Measurements from ENCODE around the gene LASP1.

LASP1 gene

GRCh38 chr17:38867179-38867967 lies 2.5 kb upstream of the LASP1 start:
- no peaks in the 10 kb centered on the region for H3K27me3 ChIP-seq (ENCODE audit: insufficient read depth, poor library complexity, severe bottlenecking)
- peak in 1 of 2 experiments; percentile 64 for DNase-seq (ENCODE audit: low read depth in 1 of 2, low spot score in 1 of 2)
- TF ChIP-seq, protein P1, sequence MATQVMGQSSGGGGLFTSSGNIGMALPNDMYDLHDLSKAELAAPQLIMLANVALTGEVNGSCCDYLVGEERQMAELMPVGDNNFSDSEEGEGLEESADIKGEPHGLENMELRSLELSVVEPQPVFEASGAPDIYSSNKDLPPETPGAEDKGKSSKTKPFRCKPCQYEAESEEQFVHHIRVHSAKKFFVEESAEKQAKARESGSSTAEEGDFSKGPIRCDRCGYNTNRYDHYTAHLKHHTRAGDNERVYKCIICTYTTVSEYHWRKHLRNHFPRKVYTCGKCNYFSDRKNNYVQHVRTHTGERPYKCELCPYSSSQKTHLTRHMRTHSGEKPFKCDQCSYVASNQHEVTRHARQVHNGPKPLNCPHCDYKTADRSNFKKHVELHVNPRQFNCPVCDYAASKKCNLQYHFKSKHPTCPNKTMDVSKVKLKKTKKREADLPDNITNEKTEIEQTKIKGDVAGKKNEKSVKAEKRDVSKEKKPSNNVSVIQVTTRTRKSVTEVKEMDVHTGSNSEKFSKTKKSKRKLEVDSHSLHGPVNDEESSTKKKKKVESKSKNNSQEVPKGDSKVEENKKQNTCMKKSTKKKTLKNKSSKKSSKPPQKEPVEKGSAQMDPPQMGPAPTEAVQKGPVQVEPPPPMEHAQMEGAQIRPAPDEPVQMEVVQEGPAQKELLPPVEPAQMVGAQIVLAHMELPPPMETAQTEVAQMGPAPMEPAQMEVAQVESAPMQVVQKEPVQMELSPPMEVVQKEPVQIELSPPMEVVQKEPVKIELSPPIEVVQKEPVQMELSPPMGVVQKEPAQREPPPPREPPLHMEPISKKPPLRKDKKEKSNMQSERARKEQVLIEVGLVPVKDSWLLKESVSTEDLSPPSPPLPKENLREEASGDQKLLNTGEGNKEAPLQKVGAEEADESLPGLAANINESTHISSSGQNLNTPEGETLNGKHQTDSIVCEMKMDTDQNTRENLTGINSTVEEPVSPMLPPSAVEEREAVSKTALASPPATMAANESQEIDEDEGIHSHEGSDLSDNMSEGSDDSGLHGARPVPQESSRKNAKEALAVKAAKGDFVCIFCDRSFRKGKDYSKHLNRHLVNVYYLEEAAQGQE (IDR thresholded peaks at IDR 0.05; ENCODE audit: insufficient replicate concordance, low read depth) = no peak
- TF ChIP-seq SPI1 (IDR thresholded peaks at IDR 0.05; ENCODE audit: borderline replicate concordance, low read depth) (no peak), POLR2AphosphoS5 (IDR thresholded peaks at IDR 0.05; ENCODE audit: low read depth) (no peak), GABPA (IDR thresholded peaks at IDR 0.05; ENCODE audit: low read depth) (no peak), CTCF (IDR thresholded peaks at IDR 0.05; ENCODE audit: insufficient read depth, low read length) (no peak)
- H3K4me3 ChIP-seq (replicated peaks; ENCODE audit: insufficient read depth, low read length) = peak overlapping the region; percentile 94
- H3K27ac ChIP-seq (replicated peaks) = peak overlapping the region; percentile 89; the same call in 1 of the 2 replicates

- TF ChIP-seq, protein P1 (IDR thresholded peaks at IDR 0.05; ENCODE audit: insufficient replicate concordance, low read depth) = peak; percentile 37
- TF ChIP-seq SPI1 (IDR thresholded peaks at IDR 0.05; ENCODE audit: borderline replicate concordance, low read depth) = no peak
- Histone ChIP-seq H3K27me3 (ENCODE audit: insufficient read depth, poor library complexity, severe bottlenecking) (no peaks in the 10 kb centered on the region), H3K27ac (replicated peaks) (peak overlapping the region; percentile 89), H3K4me3 (replicated peaks; ENCODE audit: insufficient read depth, low read length) (peak overlapping the region; percentile 94)
- no peak for DNase-seq (ENCODE audit: low read depth in 1 of 2, low spot score in 1 of 2)
Measured at GRCh38 chr17:38867968-38868816, 1.7 kb upstream of the LASP1 start.

DNA sequence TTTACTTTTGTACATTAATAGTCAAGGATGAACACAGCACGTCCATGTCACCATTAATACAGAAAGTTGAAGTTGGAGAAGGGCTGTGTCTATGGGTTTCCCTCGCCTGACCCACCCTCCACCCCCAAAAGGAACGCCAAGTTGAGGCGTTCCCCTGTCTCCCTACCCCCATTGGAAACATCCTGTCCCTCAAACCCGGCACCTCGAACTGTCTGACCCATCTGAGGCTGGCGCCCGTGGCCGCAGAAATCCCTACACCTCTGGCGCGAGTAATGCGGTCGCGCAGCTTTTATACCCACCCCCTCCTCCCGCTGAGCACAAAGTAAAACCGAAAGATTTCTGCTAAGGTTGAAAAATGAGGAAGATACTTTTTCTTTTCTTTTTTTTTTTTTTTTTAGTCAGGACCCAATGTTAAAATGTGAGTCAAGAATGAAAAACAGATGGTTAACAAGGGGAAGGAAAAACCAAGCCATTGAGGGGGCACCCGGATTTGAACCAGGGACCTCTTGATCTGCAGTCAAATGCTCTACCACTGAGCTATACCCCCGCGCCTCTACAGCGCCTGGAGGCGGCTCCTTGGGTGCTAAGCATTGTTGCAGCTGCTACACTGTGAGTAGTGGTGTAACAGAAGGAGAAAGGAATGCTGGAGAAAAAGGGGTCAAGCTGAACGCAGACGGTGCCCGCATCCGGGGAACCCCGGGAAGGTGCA lies 887 bp upstream of the LASP1 start:
- H3K4me3 ChIP-seq (replicated peaks; ENCODE audit: insufficient read depth, low read length) = peak overlapping the region; percentile 94
- H3K27me3 ChIP-seq (ENCODE audit: insufficient read depth, poor library complexity, severe bottlenecking) = no peaks in the 10 kb centered on the region
- H3K27ac ChIP-seq (replicated peaks) = peak overlapping the region; percentile 89
- peak; percentile 80 to 90 for DNase-seq (ENCODE audit: low read depth in 1 of 2, low spot score in 1 of 2)
- no peak for TF ChIP-seq POLR2AphosphoS5 (IDR thresholded peaks at IDR 0.05; ENCODE audit: low read depth)
- TF ChIP-seq, protein P1 (IDR thresholded peaks at IDR 0.05; ENCODE audit: insufficient replicate concordance, low read depth) = peak; percentile 4
- TF ChIP-seq CTCF (IDR thresholded peaks at IDR 0.05; ENCODE audit: insufficient read depth, low read length) = peak; percentile 49
- TF ChIP-seq SPI1 (IDR thresholded peaks at IDR 0.05; ENCODE audit: borderline replicate concordance, low read depth) = no peak
- 0 out of 2 replicates have a peak, but pooled peaks have one; percentile 4 for TF ChIP-seq GABPA (IDR thresholded peaks at IDR 0.05; ENCODE audit: low read depth)
